Measurements from ENCODE around the gene TMEM165.

DNA sequence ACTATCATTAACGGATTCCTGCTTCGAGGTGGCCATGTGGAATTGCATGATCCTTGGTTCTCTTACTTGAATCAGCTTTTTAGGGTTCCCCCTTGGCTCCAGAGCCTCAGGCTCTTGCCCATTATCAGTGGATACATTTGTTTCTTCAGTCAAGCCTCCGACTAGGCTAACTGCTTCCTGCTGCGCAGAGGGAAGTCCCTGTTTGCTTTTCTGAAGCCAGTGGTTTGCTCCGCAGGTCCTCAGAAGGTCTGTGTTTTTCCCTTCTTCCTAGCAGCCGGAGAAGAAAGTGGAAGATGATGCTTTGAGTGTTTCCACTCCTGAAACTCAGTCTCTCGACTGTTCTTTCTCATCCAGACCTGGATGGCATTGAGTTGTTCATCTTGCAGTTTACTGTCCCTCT is 29.1 kb upstream of the TMEM165 start:
- TF ChIP-seq, protein P1, sequence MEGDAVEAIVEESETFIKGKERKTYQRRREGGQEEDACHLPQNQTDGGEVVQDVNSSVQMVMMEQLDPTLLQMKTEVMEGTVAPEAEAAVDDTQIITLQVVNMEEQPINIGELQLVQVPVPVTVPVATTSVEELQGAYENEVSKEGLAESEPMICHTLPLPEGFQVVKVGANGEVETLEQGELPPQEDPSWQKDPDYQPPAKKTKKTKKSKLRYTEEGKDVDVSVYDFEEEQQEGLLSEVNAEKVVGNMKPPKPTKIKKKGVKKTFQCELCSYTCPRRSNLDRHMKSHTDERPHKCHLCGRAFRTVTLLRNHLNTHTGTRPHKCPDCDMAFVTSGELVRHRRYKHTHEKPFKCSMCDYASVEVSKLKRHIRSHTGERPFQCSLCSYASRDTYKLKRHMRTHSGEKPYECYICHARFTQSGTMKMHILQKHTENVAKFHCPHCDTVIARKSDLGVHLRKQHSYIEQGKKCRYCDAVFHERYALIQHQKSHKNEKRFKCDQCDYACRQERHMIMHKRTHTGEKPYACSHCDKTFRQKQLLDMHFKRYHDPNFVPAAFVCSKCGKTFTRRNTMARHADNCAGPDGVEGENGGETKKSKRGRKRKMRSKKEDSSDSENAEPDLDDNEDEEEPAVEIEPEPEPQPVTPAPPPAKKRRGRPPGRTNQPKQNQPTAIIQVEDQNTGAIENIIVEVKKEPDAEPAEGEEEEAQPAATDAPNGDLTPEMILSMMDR (IDR thresholded peaks at IDR 0.05; ENCODE audit: low read length), result no peak
- TF ChIP-seq EZH2 (optimal IDR thresholded peaks at IDR 0.05; ENCODE audit: low read depth, low read length), result no peak
- no peak for TF ChIP-seq EZH2phosphoT487 (IDR thresholded peaks at IDR 0.05; ENCODE audit: low read length)

Measured in MM.1S (cell line).